Activated CD4-positive, alpha-beta T cell treated with anti-CD3 and anti-CD28 coated beads, Interleukin-2, Interleukin-6, amounts not matched to agents 100 ng/mL and 50 ng/mL, durations not matched to agents 16 hours and 8 hours (primary cell): ENCODE measurements around the gene PRDX1.
A peak's percentile ranks its signal among the peaks of the same experiment; 100 is the strongest.

Experiments used
- DNase-seq: peaks from one replicate; pipeline ENCODE4 v3.0.0-alpha.2; 2020

The PRDX1 gene

DNA sequence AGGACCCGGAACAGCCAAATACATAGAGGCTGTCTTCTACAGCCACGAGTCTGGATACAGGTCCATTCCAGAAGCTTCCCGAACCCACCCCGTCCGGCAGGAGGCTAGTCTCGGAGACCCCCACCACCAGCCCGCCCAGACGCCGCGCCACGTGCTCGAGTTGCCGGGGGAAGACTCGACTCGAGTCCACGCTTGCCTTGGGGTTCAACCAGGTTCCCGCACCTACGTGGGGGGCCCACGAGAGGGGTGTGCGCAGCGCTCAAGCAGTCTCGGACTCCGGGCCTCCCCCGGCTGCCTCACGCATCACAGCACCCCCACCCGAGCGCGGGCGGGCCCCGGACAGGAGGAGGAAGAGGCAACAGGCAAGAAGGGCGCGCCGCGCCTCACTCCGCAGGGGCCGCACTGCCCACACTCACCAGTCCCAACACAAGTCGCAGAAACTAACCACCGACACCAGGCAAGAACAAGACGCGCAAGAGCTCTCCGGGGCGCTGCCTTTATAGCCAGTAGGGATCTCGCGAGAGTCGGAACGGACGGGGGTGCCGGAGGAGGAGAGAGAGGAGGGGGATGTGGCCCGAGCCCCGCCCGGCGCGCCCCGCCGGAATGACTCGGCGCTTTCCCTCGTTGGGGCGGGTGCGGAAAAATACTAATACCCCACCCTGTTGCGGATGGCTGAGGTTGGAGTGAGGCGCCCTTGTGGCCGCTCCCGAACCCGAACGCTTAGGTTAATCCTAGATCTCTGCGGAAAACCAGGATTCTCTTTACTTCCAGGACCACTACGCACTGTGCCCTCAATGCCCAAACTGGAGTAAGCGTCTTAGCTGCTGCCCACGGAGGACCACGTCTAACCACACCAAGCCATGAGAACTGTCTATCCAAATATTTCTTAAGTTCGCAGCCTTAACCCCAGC lies at the start of gene PRDX1:
Gene PRDX1, minus strand, starts transcription at position 472 of the 911 bp plus-strand sequence. CDS start 2,841 bp downstream, outside the sequence.
- peak; percentile 99 for DNase-seq

- no peak for DNase-seq
These were observed 48.9 kb upstream of the PRDX1 start for GRCh38 chr1:45570631-45571030.

DNA sequence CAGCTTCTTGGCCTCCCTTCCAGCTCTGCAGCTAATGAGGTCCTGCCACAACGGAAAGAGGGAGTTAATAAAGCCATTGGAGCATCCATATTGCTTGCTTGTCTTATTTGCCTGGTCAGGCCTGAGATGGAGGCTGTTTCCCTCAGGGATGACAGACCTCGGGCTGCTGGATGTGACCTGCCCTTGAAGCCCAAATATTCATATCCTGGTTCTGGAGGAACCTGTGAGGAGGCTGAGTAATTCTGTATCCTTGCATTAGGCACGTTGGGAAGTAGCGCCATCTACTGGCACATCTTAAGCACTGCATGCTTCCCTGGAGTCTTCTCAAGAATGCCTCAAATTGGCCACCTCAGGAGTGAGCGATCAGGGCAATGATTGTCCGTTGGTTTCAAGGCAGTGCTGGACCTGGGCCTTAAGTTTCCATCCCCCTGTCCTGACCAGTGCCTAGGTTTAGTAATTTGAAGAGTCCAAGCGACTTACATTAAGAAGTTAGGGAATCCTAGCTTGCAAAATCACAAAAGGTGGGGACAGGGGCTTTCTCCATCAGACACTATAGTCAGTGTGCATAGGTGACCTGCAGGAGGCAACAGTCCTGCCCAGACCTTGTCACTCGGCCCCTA lies 48.4 kb upstream of the PRDX1 start:
- peak; percentile 83 for DNase-seq

DNA sequence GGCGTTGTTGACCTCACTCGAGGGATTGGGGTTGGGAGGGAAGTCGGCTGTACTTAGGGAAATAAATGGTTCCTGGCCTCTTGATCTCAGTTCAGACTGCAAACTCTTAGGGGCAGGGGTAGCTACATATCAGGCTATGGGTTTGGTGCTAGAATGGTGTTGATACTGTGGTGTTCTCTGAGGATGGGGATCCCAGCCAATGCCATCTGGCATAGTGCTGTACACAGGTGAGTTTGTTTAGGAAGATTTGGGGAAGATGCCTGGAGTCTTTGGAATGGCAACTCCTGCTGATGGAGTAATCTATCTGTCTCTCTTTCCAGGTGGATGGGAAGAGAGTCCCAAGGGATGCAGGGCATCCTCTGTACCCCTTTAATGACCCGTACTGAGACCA lies 47.9 kb upstream of the PRDX1 start:
- no peak for DNase-seq

- no peak for DNase-seq
These were observed 46.7 kb upstream of the PRDX1 start for GRCh38 chr1:45568421-45568820.

DNA sequence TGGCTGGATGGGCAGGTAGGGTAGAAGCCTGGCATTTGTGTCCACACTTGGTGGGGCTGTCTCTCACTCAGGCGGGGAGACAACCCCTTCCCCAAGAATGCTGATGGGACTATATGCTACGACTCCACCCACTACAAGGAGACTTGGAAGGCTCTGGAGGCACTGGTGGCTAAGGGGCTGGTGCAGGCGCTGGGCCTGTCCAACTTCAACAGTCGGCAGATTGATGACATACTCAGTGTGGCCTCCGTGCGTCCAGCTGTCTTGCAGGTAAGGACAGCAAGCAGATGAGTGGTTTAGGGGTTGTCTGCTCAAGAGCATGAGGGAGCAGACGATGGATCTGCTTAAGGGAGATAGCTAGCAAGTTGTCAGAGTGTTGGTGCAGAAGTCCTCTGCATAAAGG lies 46.2 kb upstream of the PRDX1 start:
- no peak for DNase-seq

GRCh38 chr1:45566722-45567121 lies 45.0 kb upstream of the PRDX1 start:
- no peak for DNase-seq

- no peak for DNase-seq
These were observed 42.2 kb upstream of the PRDX1 start for GRCh38 chr1:45563843-45564242.

DNA sequence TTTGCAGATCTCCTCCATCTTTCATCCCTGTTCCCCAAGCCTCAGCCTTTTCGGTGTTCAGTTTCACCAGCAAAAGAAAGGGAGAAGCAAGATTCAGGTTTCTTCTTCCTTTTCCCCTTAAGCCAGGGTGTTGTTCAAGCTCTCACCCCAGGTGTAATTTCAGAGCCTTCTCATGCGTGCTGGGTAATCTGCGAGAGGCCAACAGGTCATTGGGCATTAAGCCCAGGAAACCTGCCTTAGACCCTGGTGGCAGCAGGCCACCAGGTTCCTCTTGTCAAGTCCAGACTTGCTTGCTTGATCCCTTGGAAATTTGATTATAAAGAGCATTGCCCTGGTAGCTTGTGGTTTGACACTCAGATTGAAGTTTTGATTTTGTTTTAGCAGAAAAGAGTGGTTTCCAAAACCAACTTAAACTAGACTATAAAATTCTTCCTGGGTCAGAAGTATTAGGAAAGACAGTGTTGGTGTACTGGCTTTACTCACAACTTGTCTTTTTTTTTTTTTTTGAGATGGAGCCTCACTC lies 35.8 kb upstream of the PRDX1 start:
- DNase-seq, result no peak

DNA sequence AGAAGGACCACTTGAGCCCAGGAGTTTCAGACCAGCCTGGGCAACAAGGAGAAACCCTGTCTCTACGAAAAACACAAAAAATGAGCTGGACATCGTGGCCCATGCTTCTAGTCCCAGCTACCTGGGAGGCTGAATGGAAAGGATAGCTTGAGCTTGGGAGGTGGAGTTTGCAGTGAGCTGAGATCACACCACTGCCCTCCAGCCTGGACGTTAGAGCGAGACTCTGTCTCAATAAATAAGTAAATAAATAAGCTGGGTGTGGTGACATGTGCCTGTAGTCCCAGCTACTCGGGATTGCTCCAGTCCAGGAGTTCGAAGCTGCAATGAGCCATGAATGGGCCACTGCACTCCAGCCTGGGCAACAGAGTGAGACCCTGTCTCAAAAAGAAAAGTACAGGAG lies 32.5 kb upstream of the PRDX1 start:
- no peak for DNase-seq

DNA sequence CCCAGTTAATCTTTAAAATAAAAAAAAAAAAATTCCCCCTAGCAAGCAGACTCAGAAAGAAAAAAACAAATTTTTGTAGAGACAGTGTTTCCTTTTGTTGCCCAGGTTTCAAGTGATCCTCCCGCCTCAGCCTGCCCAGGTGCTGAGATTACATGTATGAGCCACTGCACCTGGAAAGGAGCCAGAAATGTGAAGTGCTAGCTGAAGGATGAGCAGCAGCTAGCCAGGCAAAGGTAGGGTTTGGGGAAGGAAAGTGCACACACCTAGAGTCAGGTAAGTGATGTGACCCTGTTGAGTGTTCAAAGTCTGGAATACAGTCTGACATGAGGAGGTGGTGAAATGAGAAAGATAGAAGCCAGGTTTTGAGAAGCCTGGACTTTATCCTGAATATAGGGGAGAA lies 30.6 kb upstream of the PRDX1 start:
- DNase-seq, result no peak

DNA sequence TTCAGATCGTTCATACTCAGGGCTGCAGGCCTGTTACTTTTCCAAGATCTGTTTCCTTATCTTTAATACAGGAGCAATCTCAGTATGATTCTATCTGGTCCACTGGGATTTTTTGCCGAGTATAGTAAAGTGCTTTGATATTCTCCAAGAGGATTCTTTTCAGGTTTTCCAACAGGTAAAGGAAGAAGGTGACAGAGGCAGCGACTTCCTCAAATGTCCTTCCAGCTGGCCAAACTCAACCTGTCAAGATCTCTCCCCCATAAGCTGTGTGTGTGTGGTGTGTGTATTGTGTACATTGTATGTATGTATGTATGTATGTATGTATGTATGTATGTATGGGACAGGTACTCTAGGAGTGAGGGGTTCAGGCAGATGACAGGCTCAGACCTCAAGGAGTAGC lies 30.0 kb upstream of the PRDX1 start:
- no peak for DNase-seq

GRCh38 chr1:45550401-45551351 lies 29.0 kb upstream of the PRDX1 start, which contains the start of gene AKR1A1:
AKR1A1 (plus strand) TSS chr1:45550826; CDS start chr1:45561795, 10,969 bp downstream.
- DNase-seq, result peak; percentile 95

DNA sequence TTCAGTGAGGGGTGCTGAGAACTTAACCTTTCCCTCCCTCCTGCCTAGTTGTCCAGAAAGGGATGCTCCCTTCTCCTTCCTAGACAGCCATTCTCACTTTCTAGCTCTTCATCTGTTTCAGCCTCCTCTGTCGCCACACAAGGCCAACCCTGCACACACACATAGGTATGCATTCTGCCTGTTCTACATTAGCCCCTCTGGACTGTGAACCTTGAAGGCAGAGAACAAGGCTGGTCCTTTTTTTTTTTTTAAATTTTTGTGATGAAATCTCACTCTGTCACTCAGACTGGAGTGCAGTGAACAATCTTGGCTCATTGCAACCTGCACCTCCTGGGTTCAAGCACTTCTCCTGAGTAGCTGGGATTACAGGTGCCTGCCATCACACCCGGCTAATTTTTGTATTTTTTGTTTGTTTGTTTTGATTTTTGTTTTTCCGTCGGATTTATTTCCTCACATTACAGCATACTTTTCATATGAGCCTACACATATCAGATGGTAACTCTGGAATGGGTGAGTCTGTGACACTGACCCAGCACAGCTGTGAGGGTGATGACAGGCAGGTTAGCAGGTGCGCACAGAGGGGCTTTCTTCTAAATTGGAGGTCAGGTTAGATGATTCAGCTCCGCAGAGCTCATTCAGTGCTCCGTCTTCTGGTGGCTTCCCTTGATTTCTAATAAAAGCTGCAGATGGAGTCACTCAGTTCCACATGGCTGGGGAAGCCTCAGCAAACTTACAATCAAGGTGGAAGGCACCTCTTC lies 24.0 kb upstream of the PRDX1 start:
- no peak for DNase-seq

DNA sequence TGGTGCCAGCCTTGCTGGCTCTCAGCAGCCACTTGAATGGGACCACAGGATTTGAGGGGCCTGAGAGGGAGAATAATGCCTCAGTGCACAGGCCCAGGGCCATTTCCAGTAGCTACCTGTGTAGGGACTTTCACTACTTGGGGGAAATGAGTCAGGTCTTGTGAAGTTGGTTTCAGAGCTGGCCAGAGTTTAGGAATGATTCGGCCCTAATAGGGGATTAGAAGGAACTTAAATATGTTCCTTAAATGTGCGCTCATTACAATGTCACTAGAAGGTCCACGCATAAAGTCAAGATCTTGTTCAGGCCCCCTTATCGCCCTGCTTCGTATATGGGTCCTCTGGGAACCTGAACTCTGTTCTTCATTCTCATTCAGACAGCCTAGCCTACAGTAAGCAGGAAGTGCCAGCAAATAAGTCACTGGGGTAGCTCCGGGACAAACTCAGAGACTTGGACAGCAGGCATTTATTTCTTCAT lies 23.4 kb upstream of the PRDX1 start:
- peak; percentile 77 for DNase-seq

DNA sequence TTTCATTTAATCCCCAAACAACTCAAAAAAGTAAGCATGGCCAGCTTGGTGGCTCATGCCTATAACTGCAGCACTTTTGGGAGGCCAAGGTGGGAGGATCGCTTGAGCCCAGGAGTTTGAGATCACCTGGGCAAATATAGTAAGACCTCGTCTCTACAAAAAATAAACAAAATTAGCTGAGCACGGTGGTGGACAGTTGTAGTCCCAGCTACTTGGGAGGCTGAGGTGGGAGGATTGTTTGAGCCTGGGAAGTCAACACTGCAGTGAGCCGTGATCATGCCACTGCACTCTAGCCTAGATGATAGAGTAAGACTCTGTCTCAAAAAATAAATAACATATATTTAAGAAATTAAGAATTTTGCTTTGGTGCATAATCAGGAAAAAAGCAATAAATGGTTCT lies 22.8 kb upstream of the PRDX1 start:
- DNase-seq, result no peak

DNA sequence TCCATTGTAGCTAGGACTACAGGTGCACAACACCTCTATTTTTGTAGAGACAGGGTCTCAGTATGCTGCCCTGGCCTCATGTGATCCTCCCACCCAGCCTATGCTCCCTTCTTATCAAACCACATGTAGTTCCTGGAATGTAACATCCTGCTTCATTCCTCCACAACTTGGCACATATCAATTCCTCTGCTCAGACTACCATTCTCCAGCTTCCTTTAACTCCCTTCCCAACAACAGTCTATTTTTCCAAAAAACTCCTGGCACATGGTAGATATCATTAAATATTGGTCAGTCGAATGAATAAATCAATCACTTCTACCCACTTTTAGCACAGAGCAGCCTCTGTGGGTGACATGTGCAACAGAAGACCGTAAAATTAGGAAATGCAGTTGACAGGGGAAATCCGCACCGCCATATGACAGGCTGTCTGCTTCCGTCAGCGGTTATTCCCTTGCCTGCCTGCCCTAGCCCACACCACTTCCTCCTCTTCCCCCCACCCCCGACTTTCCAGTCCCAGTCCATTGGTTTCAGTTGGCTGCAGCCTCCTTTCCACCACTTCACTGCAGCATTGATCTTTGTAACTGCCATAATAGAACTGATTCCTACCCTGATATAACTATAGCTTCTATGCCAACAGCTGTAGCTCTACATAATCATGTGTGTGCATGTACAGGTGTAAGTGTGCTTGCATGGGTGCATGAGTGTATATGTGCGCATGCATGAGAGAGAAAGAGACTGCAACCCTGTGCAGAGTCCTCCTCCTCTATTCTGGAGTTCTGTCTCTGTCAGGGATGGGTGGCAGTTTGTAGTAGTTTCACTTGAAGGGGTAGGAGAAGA lies 22.1 kb upstream of the PRDX1 start:
- DNase-seq, result peak; percentile 85

GRCh38 chr1:45542591-45542990 lies 20.9 kb upstream of the PRDX1 start:
- no peak for DNase-seq

- DNase-seq, result no peak
These were observed 19.5 kb upstream of the PRDX1 start for GRCh38 chr1:45541193-45541592.

- no peak for DNase-seq
These were observed 15.2 kb upstream of the PRDX1 start for GRCh38 chr1:45536886-45537285.
